ENCODE results near the gene GEMIN7. TPM values are rescaled to one million over a fixed set of nuclear protein-coding genes. Genes with fewer than 3 reads are reported as not detected.
A peak's percentile ranks its signal among the peaks of the same experiment; 100 is the strongest.

Gene GEMIN7
- total and polyA plus RNA-seq, 2 experiments from 2014 or later: 49.6 to 90.5 TPM

DNA sequence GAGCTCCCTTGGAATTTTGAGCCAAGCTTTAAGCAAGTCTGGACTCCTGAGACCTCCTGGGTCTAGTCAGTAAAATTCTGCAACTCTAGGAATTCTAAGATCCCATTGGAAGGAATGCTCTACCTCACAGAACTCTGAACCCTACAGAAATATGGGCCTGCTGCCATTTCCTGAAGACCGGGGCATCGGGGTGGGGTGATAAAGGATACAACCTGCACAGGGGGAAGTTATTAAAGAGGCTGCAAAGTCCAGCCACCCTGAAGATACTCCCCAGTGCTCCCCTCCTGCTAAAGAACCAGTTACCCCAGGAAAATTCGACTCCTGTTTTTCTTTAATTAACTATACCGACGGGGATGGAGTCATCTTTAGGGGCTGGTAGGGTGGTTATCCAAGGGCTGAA lies 11.5 kb downstream of the GEMIN7 start:
- Mint-ChIP-seq H3K27me3 (ENCODE audit: insufficient read depth, low read depth, poor library complexity) (peaks cover 32% of the 10 kb centered on the region), H3K4me3 (peak overlapping the region; percentile 85), H3K4me1 (peaks cover 31% of the 10 kb centered on the region), H3K36me3 (ENCODE audit: low read depth) (peaks cover 36% of the 10 kb centered on the region), H3K9me3 (no peaks in the 10 kb centered on the region), H3K27ac (peak overlapping the region; percentile 97)
- H4K20me1 ChIP-seq (replicated peaks; ENCODE audit: insufficient read depth): peaks cover 25% of the 10 kb centered on the region
- peaks cover 24% of the 10 kb centered on the region for H3K4me1 ChIP-seq (ENCODE audit: insufficient read depth)
- no peaks in the 10 kb centered on the region for H3K36me3 ChIP-seq (ENCODE audit: insufficient read depth)
- H3F3A ChIP-seq (replicated peaks; ENCODE audit: low read depth): peaks cover 18% of the 10 kb centered on the region
- ATAC-seq (no peak), DNase-seq (ENCODE audit: low spot score) (no peak)
- TF ChIP-seq, protein P1, sequence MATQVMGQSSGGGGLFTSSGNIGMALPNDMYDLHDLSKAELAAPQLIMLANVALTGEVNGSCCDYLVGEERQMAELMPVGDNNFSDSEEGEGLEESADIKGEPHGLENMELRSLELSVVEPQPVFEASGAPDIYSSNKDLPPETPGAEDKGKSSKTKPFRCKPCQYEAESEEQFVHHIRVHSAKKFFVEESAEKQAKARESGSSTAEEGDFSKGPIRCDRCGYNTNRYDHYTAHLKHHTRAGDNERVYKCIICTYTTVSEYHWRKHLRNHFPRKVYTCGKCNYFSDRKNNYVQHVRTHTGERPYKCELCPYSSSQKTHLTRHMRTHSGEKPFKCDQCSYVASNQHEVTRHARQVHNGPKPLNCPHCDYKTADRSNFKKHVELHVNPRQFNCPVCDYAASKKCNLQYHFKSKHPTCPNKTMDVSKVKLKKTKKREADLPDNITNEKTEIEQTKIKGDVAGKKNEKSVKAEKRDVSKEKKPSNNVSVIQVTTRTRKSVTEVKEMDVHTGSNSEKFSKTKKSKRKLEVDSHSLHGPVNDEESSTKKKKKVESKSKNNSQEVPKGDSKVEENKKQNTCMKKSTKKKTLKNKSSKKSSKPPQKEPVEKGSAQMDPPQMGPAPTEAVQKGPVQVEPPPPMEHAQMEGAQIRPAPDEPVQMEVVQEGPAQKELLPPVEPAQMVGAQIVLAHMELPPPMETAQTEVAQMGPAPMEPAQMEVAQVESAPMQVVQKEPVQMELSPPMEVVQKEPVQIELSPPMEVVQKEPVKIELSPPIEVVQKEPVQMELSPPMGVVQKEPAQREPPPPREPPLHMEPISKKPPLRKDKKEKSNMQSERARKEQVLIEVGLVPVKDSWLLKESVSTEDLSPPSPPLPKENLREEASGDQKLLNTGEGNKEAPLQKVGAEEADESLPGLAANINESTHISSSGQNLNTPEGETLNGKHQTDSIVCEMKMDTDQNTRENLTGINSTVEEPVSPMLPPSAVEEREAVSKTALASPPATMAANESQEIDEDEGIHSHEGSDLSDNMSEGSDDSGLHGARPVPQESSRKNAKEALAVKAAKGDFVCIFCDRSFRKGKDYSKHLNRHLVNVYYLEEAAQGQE (IDR thresholded peaks at IDR 0.05; ENCODE audit: unreplicated experiment): no peak
- TF ChIP-seq ZNF114 (CRISPR knock-in tag; IDR thresholded peaks at IDR 0.05) (no peak), JUNB (IDR thresholded peaks at IDR 0.05; ENCODE audit: unreplicated experiment) (no peak), EZH2 (IDR thresholded peaks at IDR 0.05; ENCODE audit: low read depth, unreplicated experiment) (no peak), NANOG (IDR thresholded peaks at IDR 0.05; ENCODE audit: borderline replicate concordance) (no peak), POLR2AphosphoS5 (IDR thresholded peaks at IDR 0.05; ENCODE audit: low read depth) (no peak), ZNF331 (CRISPR knock-in tag; IDR thresholded peaks at IDR 0.05; ENCODE audit: low read depth) (no peak)
- TF ChIP-seq, protein P2, sequence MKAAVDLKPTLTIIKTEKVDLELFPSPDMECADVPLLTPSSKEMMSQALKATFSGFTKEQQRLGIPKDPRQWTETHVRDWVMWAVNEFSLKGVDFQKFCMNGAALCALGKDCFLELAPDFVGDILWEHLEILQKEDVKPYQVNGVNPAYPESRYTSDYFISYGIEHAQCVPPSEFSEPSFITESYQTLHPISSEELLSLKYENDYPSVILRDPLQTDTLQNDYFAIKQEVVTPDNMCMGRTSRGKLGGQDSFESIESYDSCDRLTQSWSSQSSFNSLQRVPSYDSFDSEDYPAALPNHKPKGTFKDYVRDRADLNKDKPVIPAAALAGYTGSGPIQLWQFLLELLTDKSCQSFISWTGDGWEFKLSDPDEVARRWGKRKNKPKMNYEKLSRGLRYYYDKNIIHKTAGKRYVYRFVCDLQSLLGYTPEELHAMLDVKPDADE (IDR thresholded peaks at IDR 0.05): no peak
- TF ChIP-seq, protein P3, sequence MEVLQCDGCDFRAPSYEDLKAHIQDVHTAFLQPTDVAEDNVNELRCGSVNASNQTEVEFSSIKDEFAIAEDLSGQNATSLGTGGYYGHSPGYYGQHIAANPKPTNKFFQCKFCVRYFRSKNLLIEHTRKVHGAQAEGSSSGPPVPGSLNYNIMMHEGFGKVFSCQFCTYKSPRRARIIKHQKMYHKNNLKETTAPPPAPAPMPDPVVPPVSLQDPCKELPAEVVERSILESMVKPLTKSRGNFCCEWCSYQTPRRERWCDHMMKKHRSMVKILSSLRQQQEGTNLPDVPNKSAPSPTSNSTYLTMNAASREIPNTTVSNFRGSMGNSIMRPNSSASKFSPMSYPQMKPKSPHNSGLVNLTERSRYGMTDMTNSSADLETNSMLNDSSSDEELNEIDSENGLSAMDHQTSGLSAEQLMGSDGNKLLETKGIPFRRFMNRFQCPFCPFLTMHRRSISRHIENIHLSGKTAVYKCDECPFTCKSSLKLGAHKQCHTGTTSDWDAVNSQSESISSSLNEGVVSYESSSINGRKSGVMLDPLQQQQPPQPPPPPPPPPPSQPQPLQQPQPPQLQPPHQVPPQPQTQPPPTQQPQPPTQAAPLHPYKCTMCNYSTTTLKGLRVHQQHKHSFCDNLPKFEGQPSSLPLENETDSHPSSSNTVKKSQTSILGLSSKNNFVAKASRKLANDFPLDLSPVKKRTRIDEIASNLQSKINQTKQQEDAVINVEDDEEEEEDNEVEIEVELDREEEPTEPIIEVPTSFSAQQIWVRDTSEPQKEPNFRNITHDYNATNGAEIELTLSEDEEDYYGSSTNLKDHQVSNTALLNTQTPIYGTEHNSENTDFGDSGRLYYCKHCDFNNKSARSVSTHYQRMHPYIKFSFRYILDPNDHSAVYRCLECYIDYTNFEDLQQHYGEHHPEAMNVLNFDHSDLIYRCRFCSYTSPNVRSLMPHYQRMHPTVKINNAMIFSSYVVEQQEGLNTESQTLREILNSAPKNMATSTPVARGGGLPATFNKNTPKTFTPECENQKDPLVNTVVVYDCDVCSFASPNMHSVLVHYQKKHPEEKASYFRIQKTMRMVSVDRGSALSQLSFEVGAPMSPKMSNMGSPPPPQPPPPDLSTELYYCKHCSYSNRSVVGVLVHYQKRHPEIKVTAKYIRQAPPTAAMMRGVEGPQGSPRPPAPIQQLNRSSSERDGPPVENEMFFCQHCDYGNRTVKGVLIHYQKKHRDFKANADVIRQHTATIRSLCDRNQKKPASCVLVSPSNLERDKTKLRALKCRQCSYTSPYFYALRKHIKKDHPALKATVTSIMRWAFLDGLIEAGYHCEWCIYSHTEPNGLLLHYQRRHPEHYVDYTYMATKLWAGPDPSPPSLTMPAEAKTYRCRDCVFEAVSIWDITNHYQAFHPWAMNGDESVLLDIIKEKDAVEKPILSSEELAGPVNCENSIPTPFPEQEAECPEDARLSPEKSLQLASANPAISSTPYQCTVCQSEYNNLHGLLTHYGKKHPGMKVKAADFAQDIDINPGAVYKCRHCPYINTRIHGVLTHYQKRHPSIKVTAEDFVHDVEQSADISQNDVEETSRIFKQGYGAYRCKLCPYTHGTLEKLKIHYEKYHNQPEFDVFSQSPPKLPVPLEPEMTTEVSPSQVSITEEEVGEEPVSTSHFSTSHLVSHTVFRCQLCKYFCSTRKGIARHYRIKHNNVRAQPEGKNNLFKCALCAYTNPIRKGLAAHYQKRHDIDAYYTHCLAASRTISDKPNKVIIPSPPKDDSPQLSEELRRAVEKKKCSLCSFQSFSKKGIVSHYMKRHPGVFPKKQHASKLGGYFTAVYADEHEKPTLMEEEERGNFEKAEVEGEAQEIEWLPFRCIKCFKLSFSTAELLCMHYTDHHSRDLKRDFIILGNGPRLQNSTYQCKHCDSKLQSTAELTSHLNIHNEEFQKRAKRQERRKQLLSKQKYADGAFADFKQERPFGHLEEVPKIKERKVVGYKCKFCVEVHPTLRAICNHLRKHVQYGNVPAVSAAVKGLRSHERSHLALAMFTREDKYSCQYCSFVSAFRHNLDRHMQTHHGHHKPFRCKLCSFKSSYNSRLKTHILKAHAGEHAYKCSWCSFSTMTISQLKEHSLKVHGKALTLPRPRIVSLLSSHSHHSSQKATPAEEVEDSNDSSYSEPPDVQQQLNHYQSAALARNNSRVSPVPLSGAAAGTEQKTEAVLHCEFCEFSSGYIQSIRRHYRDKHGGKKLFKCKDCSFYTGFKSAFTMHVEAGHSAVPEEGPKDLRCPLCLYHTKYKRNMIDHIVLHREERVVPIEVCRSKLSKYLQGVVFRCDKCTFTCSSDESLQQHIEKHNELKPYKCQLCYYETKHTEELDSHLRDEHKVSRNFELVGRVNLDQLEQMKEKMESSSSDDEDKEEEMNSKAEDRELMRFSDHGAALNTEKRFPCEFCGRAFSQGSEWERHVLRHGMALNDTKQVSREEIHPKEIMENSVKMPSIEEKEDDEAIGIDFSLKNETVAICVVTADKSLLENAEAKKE (CRISPR knock-in tag; IDR thresholded peaks at IDR 0.05): no peak
- TF ChIP-seq, protein P4, sequence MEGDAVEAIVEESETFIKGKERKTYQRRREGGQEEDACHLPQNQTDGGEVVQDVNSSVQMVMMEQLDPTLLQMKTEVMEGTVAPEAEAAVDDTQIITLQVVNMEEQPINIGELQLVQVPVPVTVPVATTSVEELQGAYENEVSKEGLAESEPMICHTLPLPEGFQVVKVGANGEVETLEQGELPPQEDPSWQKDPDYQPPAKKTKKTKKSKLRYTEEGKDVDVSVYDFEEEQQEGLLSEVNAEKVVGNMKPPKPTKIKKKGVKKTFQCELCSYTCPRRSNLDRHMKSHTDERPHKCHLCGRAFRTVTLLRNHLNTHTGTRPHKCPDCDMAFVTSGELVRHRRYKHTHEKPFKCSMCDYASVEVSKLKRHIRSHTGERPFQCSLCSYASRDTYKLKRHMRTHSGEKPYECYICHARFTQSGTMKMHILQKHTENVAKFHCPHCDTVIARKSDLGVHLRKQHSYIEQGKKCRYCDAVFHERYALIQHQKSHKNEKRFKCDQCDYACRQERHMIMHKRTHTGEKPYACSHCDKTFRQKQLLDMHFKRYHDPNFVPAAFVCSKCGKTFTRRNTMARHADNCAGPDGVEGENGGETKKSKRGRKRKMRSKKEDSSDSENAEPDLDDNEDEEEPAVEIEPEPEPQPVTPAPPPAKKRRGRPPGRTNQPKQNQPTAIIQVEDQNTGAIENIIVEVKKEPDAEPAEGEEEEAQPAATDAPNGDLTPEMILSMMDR (conservative IDR thresholded peaks at IDR 0.05; ENCODE audit: low read depth in 2 of 2): no peak
- peak overlapping the region; percentile 79 for H3K4me2 ChIP-seq
- H3K79me2 ChIP-seq (replicated peaks; ENCODE audit: insufficient read depth): peaks cover 50% of the 10 kb centered on the region
- peak overlapping the region; percentile 63 for H3K4me3 ChIP-seq
- no peak overlapping the region for H2AFZ ChIP-seq
- H3K27me3 ChIP-seq (ENCODE audit: insufficient read depth): no peaks in the 10 kb centered on the region
- no peaks in the 10 kb centered on the region for H3K9me2 ChIP-seq (ENCODE audit: insufficient read depth)
- peak overlapping the region; percentile 93 for H3K27ac ChIP-seq (ENCODE audit: low read depth)

Measured in GM23338 (cell line).